ENCODE results near the gene ACTN1. TPM values are rescaled to one million over a fixed set of nuclear protein-coding genes. Genes with fewer than 3 reads are reported as not detected.

Gene ACTN1
- total RNA-seq, 1 donor from 2014 or later, result 44.9 TPM

DNA sequence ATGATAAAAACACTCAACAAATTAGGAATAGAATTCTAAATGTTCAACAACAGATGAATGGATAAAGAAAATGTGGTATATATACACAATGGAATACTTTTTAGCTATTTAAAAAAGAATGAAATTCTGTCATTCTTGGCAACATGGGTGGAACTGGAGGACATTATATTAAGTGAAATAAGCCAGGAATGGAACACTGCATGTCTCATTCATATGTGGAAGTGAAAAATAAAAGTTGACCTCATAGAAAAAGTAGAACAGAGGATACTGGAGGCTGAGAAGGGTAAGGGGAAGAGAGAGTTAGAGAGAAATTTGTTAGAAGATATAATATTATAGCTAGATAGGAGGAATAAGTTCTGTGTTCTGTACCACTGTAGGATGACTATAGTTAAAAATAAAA lies 150.4 kb downstream of the ACTN1 start:
- Histone ChIP-seq H3K4me3 (ENCODE audit: low read length in 3 of 3) (no peak overlapping the region), H3K36me3 (ENCODE audit: control insufficient read depth in 3 of 3, insufficient read depth in 3 of 3, low read length in 3 of 3) (no peaks in the 10 kb centered on the region), H3K9ac (ENCODE audit: low read depth in 1 of 3, low read length in 3 of 3) (no peak overlapping the region), H3K27me3 (ENCODE audit: control insufficient read depth in 3 of 3, insufficient read depth in 3 of 3, low read length in 3 of 3) (no peaks in the 10 kb centered on the region), H3K27ac (ENCODE audit: low read depth, low read length) (no peak overlapping the region), H3K9me3 (ENCODE audit: control insufficient read depth in 3 of 3, low read length in 3 of 3) (no peaks in the 10 kb centered on the region), H3K4me1 (ENCODE audit: control insufficient read depth in 3 of 3, insufficient read depth in 3 of 3, low read length in 3 of 3) (peaks cover 4 to 7% (median 6%) of the 10 kb centered on the region in 3 donors)

DNA sequence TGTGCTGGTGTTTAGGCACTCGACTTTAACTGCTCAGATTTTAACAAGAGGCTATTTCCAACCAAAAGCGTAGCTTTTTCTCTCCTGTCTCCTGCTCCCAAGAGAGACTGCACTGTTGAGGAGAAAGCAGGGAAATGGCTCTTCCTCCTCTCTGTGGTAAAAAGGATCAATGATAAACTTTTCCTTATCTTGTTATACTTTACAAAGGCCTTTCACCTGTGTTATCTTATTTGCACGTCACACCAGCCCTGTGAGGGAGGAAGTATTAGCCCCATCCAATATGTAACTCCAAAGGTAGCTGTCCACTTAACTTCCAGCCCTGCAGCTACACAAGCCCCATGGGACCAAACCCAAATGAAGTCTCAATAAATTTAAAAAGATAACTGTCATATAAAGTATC lies 153.4 kb downstream of the ACTN1 start:
- no peaks in the 10 kb centered on the region for H3K27me3 ChIP-seq (ENCODE audit: control insufficient read depth in 3 of 3, insufficient read depth in 3 of 3, low read length in 3 of 3)
- H3K36me3 ChIP-seq (ENCODE audit: control insufficient read depth in 3 of 3, insufficient read depth in 3 of 3, low read length in 3 of 3), result no peaks in the 10 kb centered on the region
- H3K4me3 ChIP-seq (ENCODE audit: low read length in 3 of 3), result no peak overlapping the region
- no peak overlapping the region for H3K9ac ChIP-seq (ENCODE audit: low read depth in 1 of 3, low read length in 3 of 3)
- H3K27ac ChIP-seq (ENCODE audit: low read depth, low read length), result no peak overlapping the region
- peaks cover 4 to 7% (median 6%) of the 10 kb centered on the region in 3 donors for H3K4me1 ChIP-seq (ENCODE audit: control insufficient read depth in 3 of 3, insufficient read depth in 3 of 3, low read length in 3 of 3)
- H3K9me3 ChIP-seq (ENCODE audit: control insufficient read depth in 3 of 3, low read length in 3 of 3), result no peaks in the 10 kb centered on the region

DNA sequence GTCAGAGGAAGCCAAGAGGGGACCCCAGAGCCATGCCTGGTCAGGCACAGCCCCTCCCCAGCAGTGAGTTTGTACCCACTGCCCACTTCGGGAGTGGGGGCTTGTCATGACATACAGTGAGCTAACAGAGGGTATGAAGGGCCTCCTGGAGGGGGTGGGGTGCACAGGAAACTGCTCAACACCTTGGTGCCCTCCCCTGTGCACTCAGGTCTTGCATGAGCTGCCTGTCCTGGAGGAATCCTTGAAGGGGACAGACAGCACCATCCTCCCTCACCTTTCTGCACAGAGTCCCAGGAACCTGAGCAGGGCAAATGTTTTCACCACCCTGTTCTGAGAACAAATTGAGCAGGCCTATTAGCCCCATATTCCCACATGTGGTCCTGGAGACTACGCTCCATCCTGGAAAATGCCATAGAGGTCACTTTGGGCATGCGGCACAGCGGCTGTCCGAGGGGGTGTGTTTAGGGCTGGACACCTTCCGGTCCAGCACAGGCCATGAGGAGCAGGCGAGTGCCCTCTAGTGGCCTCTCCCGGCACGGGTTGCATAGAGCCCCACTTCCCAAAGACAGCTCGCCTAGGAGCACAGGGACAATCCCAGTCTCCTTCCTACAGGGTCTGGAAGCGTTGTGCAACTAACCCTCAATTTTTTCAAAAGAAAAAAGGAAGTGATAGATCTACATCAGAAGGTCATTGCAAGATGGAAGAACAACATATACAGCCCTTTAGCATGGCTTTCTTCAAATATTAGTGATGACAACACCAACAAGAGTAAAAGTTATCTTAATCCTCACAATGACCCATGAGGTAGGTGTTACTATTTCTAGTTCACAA lies 154.4 kb downstream of the ACTN1 start:
- no peak overlapping the region for H3K9ac ChIP-seq (ENCODE audit: low read depth in 1 of 3, low read length in 3 of 3)
- H3K4me3 ChIP-seq (ENCODE audit: low read length in 3 of 3), result peak overlapping the region in 2 of 3 donors; percentile 52 to 56
- no peaks in the 10 kb centered on the region for H3K9me3 ChIP-seq (ENCODE audit: control insufficient read depth in 3 of 3, low read length in 3 of 3)

DNA sequence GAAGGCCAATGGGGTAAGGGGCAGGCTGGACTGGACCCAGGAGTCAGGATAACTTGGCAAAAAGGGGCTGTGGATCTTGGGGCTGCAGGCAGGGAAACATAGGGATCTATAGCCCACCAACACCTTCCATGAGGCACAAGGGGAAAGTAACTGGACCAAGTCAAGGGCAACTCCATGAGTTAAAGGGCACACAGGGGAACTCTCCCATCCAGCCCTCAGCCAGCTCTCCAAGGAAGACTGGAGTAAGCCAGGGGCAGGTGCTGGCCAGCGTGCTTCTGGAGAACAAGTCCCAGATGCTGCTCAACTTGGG lies 154.9 kb downstream of the ACTN1 start:
- no peak overlapping the region for H3K27ac ChIP-seq (ENCODE audit: low read depth, low read length)
- no peak overlapping the region for H3K9ac ChIP-seq (ENCODE audit: low read depth in 1 of 3, low read length in 3 of 3)
- no peaks in the 10 kb centered on the region for H3K9me3 ChIP-seq (ENCODE audit: control insufficient read depth in 3 of 3, low read length in 3 of 3)
- no peaks in the 10 kb centered on the region for H3K36me3 ChIP-seq (ENCODE audit: control insufficient read depth in 3 of 3, insufficient read depth in 3 of 3, low read length in 3 of 3)
- peaks cover 4 to 12% (median 6%) of the 10 kb centered on the region in 3 donors for H3K4me1 ChIP-seq (ENCODE audit: control insufficient read depth in 3 of 3, insufficient read depth in 3 of 3, low read length in 3 of 3)
- H3K27me3 ChIP-seq (ENCODE audit: control insufficient read depth in 3 of 3, insufficient read depth in 3 of 3, low read length in 3 of 3), result no peaks in the 10 kb centered on the region
- peak overlapping the region in 1 of 3 donors; percentile 56 for H3K4me3 ChIP-seq (ENCODE audit: low read length in 3 of 3)

More for the DNA sequence above, 154.4 kb downstream of the ACTN1 start:
- Histone ChIP-seq H3K27ac (ENCODE audit: low read depth, low read length) (no peak overlapping the region), H3K36me3 (ENCODE audit: control insufficient read depth in 3 of 3, insufficient read depth in 3 of 3, low read length in 3 of 3) (no peaks in the 10 kb centered on the region), H3K4me1 (ENCODE audit: control insufficient read depth in 3 of 3, insufficient read depth in 3 of 3, low read length in 3 of 3) (peaks cover 4 to 7% (median 6%) of the 10 kb centered on the region in 3 donors), H3K27me3 (ENCODE audit: control insufficient read depth in 3 of 3, insufficient read depth in 3 of 3, low read length in 3 of 3) (no peaks in the 10 kb centered on the region)

Small RNA genes within 50 kb of the gene (small RNA-seq; reads per million reads assigned to genes)
- gene BANF1P1 (not detected), gene HMGN1P3 (not detected), gene RPS29P1 (not detected)

Other genes with a start within 250 kb of the ACTN1 start
- gene ZFP36L1, start 186.2 kb downstream of the ACTN1 start, total RNA-seq, result 27.7 TPM
- gene DCAF5, start 173.8 kb upstream of the ACTN1 start, total RNA-seq, result 20.9 TPM
- gene EXD2, start 212.2 kb upstream of the ACTN1 start, total RNA-seq, result 9.9 TPM

Data from skeletal muscle tissue (tissue), 5 donors.